Peyer's patch (tissue), 4 donors: ENCODE measurements around the gene IL21R. TPM values are rescaled to one million over a fixed set of nuclear protein-coding genes. Genes with fewer than 3 reads are reported as not detected.

Experiments used
- DNase-seq, 3 donors: peaks; one replicate each; pipeline ENCODE4 v3.0.0-alpha.2; 2017 to 2019
- H3K27ac ChIP-seq, 4 donors: fragments of 200-600 bp; sonication (generic); one replicate each; pipeline ENCODE4 v1.5.1; 2016 to 2019
- H3K27me3 ChIP-seq, 2 donors: fragments of 200-600 bp; sonication (generic); one replicate each; pipeline ENCODE4 v1.5.1; 2019
- H3K36me3 ChIP-seq, 3 donors: fragments of 200-600 bp; sonication (generic); one replicate each; pipeline ENCODE4 v1.5.1; 2016 to 2019
- H3K4me1 ChIP-seq, 4 donors: fragments of 200-600 bp; sonication (generic); one replicate each; pipeline ENCODE4 v1.5.1; 2016 to 2019
- H3K4me3 ChIP-seq, 4 donors: fragments of 200-600 bp; sonication (generic); 1 replicate in 3 of 4; 2 replicates in 1 of 4; pipeline ENCODE4 v1.5.1; 2016 to 2019; ENCODE audit warnings: mild to moderate bottlenecking in 1 of 4
- H3K9me3 ChIP-seq, 4 donors: fragments of 200-600 bp; sonication (generic); one replicate each; pipeline ENCODE4 v1.5.1; 2016 to 2019; ENCODE audit warnings: mild to moderate bottlenecking in 1 of 4
- CTCF ChIP-seq, 6 experiments: fragments of 450-650 bp in 4 of 6; fragments of 200-600 bp in 2 of 6; sonication (generic) in 1 of 6; IDR thresholded peaks; one replicate each; pipeline ENCODE4 v1.5.1; 2017 to 2019; ENCODE audit warnings: antibody characterized with exemption in 6 of 6, mild to moderate bottlenecking in 3 of 6, moderate library complexity in 1 of 6
- POLR2A ChIP-seq, 2 donors: fragments of 450-650 bp; IDR thresholded peaks; one replicate each; pipeline ENCODE4 v1.5.1; 2017; ENCODE audit warnings: antibody characterized with exemption in 2 of 2, mild to moderate bottlenecking in 2 of 2, moderate library complexity in 2 of 2
- total RNA-seq, 4 donors: library from RNA; depleted of rRNA; stranded (reverse); fragments of >200 nt; gene quantifications; one replicate each; pipeline ENCODE4 v1.1.0, GENCODE V29; 2016

IL21R gene
- total RNA-seq = 1 to 10 TPM in 2 of 4 donors, under 1 TPM in 1, not detected in 1; 0.18 to 4.1 (median 1.3) TPM

- peak in 1 of 2 donors; percentile 16 for TF ChIP-seq POLR2A (IDR thresholded peaks at IDR 0.05)
- no peak for TF ChIP-seq CTCF (IDR thresholded peaks at IDR 0.05)
- H3K27me3 ChIP-seq = no peaks in the 10 kb centered on the region
- peaks cover 0 to 31% (median 13%) of the 10 kb centered on the region in 4 donors for H3K4me1 ChIP-seq
- no peaks in the 10 kb centered on the region for H3K36me3 ChIP-seq
- H3K9me3 ChIP-seq = no peaks in the 10 kb centered on the region
- H3K27ac ChIP-seq = peak within 1 kb of the TSS; percentile 0 to 78 (median 32)
- peak within 1 kb of the TSS; percentile 25 to 37 (median 28) for H3K4me3 ChIP-seq
- peak; percentile 64 to 91 (median 87) for DNase-seq
Observed at GRCh38 chr16:27401768-27402568, at the start of gene IL21R. Gene IL21R (plus strand): TSS chr16:27402174. CDS start chr16:27430072, 27,898 bp downstream.

- H3K4me1 ChIP-seq = no peaks in the 10 kb centered on the region
- peaks cover 0 to 98% (median 0%) of the 10 kb centered on the region in 3 donors for H3K36me3 ChIP-seq
- DNase-seq = no peak
- no peak overlapping the region for H3K27ac ChIP-seq
- no peaks in the 10 kb centered on the region for H3K27me3 ChIP-seq
- TF ChIP-seq POLR2A (IDR thresholded peaks at IDR 0.05) (no peak), CTCF (IDR thresholded peaks at IDR 0.05) (no peak)
- no peaks in the 10 kb centered on the region for H3K9me3 ChIP-seq
- no peak overlapping the region for H3K4me3 ChIP-seq
Observed at GRCh38 chr16:27353853-27354252, 48.1 kb upstream of the IL21R start.

- H3K4me1 ChIP-seq = no peaks in the 10 kb centered on the region
- DNase-seq = peak in 1 of 3 donors; percentile 62
- no peak overlapping the region for H3K27ac ChIP-seq
- no peak overlapping the region for H3K4me3 ChIP-seq
- H3K27me3 ChIP-seq = no peaks in the 10 kb centered on the region
- peaks cover 0 to 97% (median 0%) of the 10 kb centered on the region in 3 donors for H3K36me3 ChIP-seq
- TF ChIP-seq CTCF (IDR thresholded peaks at IDR 0.05) = peak in 4 of 6 experiments; percentile 17 to 36 (median 30)
- TF ChIP-seq POLR2A (IDR thresholded peaks at IDR 0.05) = no peak
- H3K9me3 ChIP-seq = no peaks in the 10 kb centered on the region
Observed at GRCh38 chr16:27355610-27356009, 46.4 kb upstream of the IL21R start.

- TF ChIP-seq POLR2A (IDR thresholded peaks at IDR 0.05) = no peak
- no peak for TF ChIP-seq CTCF (IDR thresholded peaks at IDR 0.05)
- H3K36me3 ChIP-seq = peaks cover 0 to 95% (median 0%) of the 10 kb centered on the region in 3 donors
Observed at GRCh38 chr16:27356794-27357193, 45.2 kb upstream of the IL21R start.

GRCh38 chr16:27359051-27359450 lies 42.9 kb upstream of the IL21R start:
- no peak for TF ChIP-seq CTCF (IDR thresholded peaks at IDR 0.05)
- no peak for TF ChIP-seq POLR2A (IDR thresholded peaks at IDR 0.05)
- Histone ChIP-seq H3K4me3 (no peak overlapping the region), H3K9me3 (no peaks in the 10 kb centered on the region), H3K4me1 (peaks cover 0 to 14% (median 3%) of the 10 kb centered on the region in 4 donors), H3K27ac (no peak overlapping the region), H3K36me3 (peaks cover 0 to 95% (median 0%) of the 10 kb centered on the region in 3 donors), H3K27me3 (no peaks in the 10 kb centered on the region)
- no peak for DNase-seq

More at GRCh38 chr16:27356794-27357193, 45.2 kb upstream of the IL21R start:
- no peak overlapping the region for H3K4me3 ChIP-seq
- DNase-seq = no peak
- H3K4me1 ChIP-seq = no peaks in the 10 kb centered on the region
- no peaks in the 10 kb centered on the region for H3K27me3 ChIP-seq
- H3K27ac ChIP-seq = no peak overlapping the region
- no peaks in the 10 kb centered on the region for H3K9me3 ChIP-seq
